ENCODE data around the gene COMMD3.
A peak's percentile ranks its signal among the peaks of the same experiment; 100 is the strongest.

COMMD3 gene

DNA sequence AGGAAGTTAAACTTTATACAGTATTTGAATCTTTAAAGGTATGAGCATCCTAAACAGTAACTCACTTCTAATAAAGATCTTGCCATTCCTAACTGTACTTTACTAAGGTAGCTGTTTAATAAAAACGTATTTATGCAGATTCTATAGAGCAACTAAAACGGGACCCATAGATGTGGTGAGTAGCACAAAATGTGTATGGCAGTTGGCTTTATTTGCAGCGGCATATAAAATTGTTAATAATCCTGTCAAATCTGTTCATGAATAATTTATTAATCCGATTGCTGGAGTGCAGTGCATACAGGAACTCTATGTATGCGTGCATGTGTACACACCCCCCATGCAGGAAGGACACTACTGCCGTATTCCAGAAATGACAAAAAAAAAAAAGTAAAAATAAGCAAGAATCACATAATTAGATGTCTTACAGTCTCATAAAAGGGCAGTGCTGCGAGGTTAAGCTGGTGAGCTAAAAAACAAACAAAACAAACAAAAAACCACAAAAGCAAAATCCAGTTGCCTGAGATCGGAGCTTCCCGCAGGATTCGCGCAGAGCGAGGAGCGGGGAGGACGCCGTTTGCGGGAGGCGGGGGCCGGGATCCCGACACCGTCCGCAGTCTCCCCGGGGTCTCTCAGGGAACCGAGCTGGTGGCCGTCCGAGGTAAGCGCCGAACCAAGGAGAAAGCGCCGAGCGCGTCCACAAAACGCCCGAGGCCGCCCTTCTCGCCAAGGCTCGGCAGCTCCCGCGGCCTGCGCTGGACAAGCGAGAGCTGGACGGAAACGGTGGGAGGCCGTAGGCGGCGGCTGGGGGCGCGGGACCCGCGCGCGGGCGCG lies 518 bp upstream of the COMMD3 start:
- no peak overlapping the region for H2AK5ac ChIP-seq (ENCODE audit: low read depth, low read length)
- H3K27me3 ChIP-seq (ENCODE audit: control insufficient read depth in 3 of 3, insufficient read depth in 3 of 3, low read depth in 1 of 3, low read length in 3 of 3): peaks cover 0 to 23% (median 14%) of the 10 kb centered on the region in 3 experiments
- H2AFZ ChIP-seq (ENCODE audit: low read length): peak overlapping the region; percentile 85
- no peak overlapping the region for H3K9ac ChIP-seq (ENCODE audit: low read depth, low read length, poor library complexity)
- no CpG with 5 or more reads among the region's 53 CpGs for WGBS, 2 donors (ENCODE audit: extremely low coverage in 2 of 2, insufficient read length in 2 of 2, insufficient replicate concordance in 1 of 2)
- H3K4me2 ChIP-seq (ENCODE audit: insufficient read depth, low read length, poor library complexity, severe bottlenecking): peak overlapping the region; percentile 67
- peak overlapping the region; percentile 80 to 95 for H3K4me3 ChIP-seq (ENCODE audit: low read length in 2 of 2)
- no peak overlapping the region for H2BK120ac ChIP-seq (ENCODE audit: low read depth, low read length)
- no peak overlapping the region for H4K91ac ChIP-seq (ENCODE audit: low read depth, low read length, poor library complexity)
- no peak for DNase-seq (ENCODE audit: low spot score)
- no peaks in the 10 kb centered on the region for H3K9me3 ChIP-seq (replicated peaks in 1 of 2; ENCODE audit: control insufficient read depth in 2 of 2, insufficient read depth in 1 of 2, low read depth in 1 of 2, low read length in 2 of 2)
- no peaks in the 10 kb centered on the region for H3K79me1 ChIP-seq (ENCODE audit: low read depth, low read length)
- peak overlapping the region; percentile 91 for H3K27ac ChIP-seq (replicated peaks; ENCODE audit: low read length)
- H3K4me1 ChIP-seq (ENCODE audit: control insufficient read depth in 2 of 2, insufficient read depth in 1 of 2, low read depth in 1 of 2, low read length in 2 of 2): peaks cover 5 to 8% of the 10 kb centered on the region in 2 donors
- H3K4ac ChIP-seq (ENCODE audit: low read length): no peak overlapping the region
- peak overlapping the region; percentile 91 for H2BK5ac ChIP-seq (ENCODE audit: low read length)
- H2BK15ac ChIP-seq (ENCODE audit: low read length): no peak overlapping the region
- H2BK12ac ChIP-seq (ENCODE audit: low read length): no peak overlapping the region
- H3K14ac ChIP-seq (ENCODE audit: low read length): peak overlapping the region; percentile 56
- peak overlapping the region; percentile 94 for H3K18ac ChIP-seq (ENCODE audit: low read length)
- H3K36me3 ChIP-seq (replicated peaks in 1 of 2; ENCODE audit: control insufficient read depth in 2 of 2, insufficient read depth in 2 of 2, low read length in 2 of 2): no peaks in the 10 kb centered on the region
- peak overlapping the region; percentile 94 for H3K23ac ChIP-seq (ENCODE audit: low read depth, low read length, poor library complexity)
- H4K8ac ChIP-seq (ENCODE audit: low read depth, low read length): no peak overlapping the region

DNA sequence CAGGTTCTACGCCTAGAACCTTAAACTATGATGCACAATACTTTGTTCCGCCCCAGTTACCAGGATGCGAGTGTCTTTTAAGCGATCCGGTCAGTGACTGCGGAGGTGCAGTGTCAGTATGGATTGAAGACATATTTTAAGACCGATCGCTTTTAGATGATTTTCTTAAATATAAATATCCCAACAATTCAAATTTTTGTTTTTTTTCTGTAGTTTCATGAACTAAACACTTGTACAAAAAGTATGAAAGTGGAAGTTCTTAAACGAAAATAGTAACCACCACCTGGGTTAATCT lies 835 bp downstream of the COMMD3 start:
- no peak overlapping the region for H3K23ac ChIP-seq (ENCODE audit: low read depth, low read length, poor library complexity)
- peak overlapping the region; percentile 80 to 95 for H3K4me3 ChIP-seq (ENCODE audit: low read length in 2 of 2)
- H2BK120ac ChIP-seq (ENCODE audit: low read depth, low read length): no peak overlapping the region
- peaks cover 5 to 8% of the 10 kb centered on the region in 2 donors for H3K4me1 ChIP-seq (ENCODE audit: control insufficient read depth in 2 of 2, insufficient read depth in 1 of 2, low read depth in 1 of 2, low read length in 2 of 2)
- H2AFZ ChIP-seq (ENCODE audit: low read length): peak overlapping the region; percentile 85
- H3K9ac ChIP-seq (ENCODE audit: low read depth, low read length, poor library complexity): no peak overlapping the region
- no peaks in the 10 kb centered on the region for H3K79me1 ChIP-seq (ENCODE audit: low read depth, low read length)
- no peaks in the 10 kb centered on the region for H3K9me3 ChIP-seq (replicated peaks in 1 of 2; ENCODE audit: control insufficient read depth in 2 of 2, insufficient read depth in 1 of 2, low read depth in 1 of 2, low read length in 2 of 2)
- no peak for DNase-seq (ENCODE audit: low spot score)
- H2BK5ac ChIP-seq (ENCODE audit: low read length): no peak overlapping the region
- no peak overlapping the region for H3K14ac ChIP-seq (ENCODE audit: low read length)
- H4K8ac ChIP-seq (ENCODE audit: low read depth, low read length): no peak overlapping the region
- H3K27ac ChIP-seq (replicated peaks; ENCODE audit: low read length): no peak overlapping the region
- peak overlapping the region; percentile 67 for H3K4me2 ChIP-seq (ENCODE audit: insufficient read depth, low read length, poor library complexity, severe bottlenecking)
- H2BK15ac ChIP-seq (ENCODE audit: low read length): no peak overlapping the region
- no peak overlapping the region for H3K4ac ChIP-seq (ENCODE audit: low read length)
- no CpG with 5 or more reads among the region's 9 CpGs for WGBS, 2 donors (ENCODE audit: extremely low coverage in 2 of 2, insufficient read length in 2 of 2, insufficient replicate concordance in 1 of 2)
- no peak overlapping the region for H2AK5ac ChIP-seq (ENCODE audit: low read depth, low read length)
- H3K18ac ChIP-seq (ENCODE audit: low read length): no peak overlapping the region
- no peak overlapping the region for H4K91ac ChIP-seq (ENCODE audit: low read depth, low read length, poor library complexity)
- H3K36me3 ChIP-seq (replicated peaks in 1 of 2; ENCODE audit: control insufficient read depth in 2 of 2, insufficient read depth in 2 of 2, low read length in 2 of 2): no peaks in the 10 kb centered on the region
- H3K27me3 ChIP-seq (ENCODE audit: control insufficient read depth in 3 of 3, insufficient read depth in 3 of 3, low read depth in 1 of 3, low read length in 3 of 3): peaks cover 2 to 21% (median 17%) of the 10 kb centered on the region in 3 experiments
- no peak overlapping the region for H2BK12ac ChIP-seq (ENCODE audit: low read length)

DNA sequence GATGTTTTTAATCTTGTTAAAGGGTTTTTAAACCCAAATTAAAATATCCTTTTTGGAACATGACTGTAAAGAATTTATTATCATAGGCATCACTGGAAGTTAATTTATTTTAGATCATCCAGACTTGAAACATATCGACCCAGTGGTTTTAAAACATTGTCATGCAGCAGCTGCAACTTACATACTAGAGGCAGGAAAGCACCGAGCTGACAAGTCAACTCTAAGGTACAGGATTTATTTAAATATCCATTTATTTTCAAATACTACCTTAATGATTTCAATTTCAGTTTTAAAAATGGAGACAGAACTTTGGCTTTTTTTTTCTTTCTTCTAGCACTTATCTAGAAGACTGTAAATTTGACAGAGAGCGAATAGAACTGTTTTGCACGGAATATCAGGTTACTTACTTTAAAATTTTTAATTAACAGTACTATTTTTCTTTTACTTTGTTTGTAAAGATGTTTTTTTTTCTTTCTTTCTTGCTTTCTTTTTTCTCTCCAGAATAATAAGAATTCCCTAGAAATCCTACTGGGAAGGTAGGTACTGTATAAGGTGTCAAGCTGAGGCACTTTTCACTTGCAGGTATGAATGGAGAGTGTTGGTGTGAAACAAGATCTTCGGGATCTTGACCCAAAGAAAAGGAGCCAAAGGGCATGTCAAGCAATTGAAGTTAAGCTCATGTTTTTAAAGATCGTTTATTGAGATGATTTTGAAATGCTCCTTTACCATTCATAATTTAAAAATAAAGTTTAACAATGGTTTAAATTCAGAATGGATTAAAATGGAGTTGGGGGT lies 1.8 kb downstream of the COMMD3 start:
- Histone ChIP-seq H2BK5ac (ENCODE audit: low read length) (no peak overlapping the region), H2AK5ac (ENCODE audit: low read depth, low read length) (no peak overlapping the region), H3K4ac (ENCODE audit: low read length) (no peak overlapping the region), H3K27me3 (ENCODE audit: control insufficient read depth in 3 of 3, insufficient read depth in 3 of 3, low read depth in 1 of 3, low read length in 3 of 3) (peaks cover 8 to 30% (median 26%) of the 10 kb centered on the region in 3 experiments), H3K23ac (ENCODE audit: low read depth, low read length, poor library complexity) (no peak overlapping the region), H3K18ac (ENCODE audit: low read length) (no peak overlapping the region), H3K14ac (ENCODE audit: low read length) (no peak overlapping the region), H3K4me1 (ENCODE audit: control insufficient read depth in 2 of 2, insufficient read depth in 1 of 2, low read depth in 1 of 2, low read length in 2 of 2) (peaks cover 6 to 13% of the 10 kb centered on the region in 2 donors), H2AFZ (ENCODE audit: low read length) (no peak overlapping the region), H3K4me2 (ENCODE audit: insufficient read depth, low read length, poor library complexity, severe bottlenecking) (no peak overlapping the region), H2BK120ac (ENCODE audit: low read depth, low read length) (no peak overlapping the region), H3K27ac (replicated peaks; ENCODE audit: low read length) (no peak overlapping the region), H3K4me3 (ENCODE audit: low read length in 2 of 2) (no peak overlapping the region), H3K9ac (ENCODE audit: low read depth, low read length, poor library complexity) (no peak overlapping the region), H3K9me3 (replicated peaks in 1 of 2; ENCODE audit: control insufficient read depth in 2 of 2, insufficient read depth in 1 of 2, low read depth in 1 of 2, low read length in 2 of 2) (no peaks in the 10 kb centered on the region), H3K36me3 (replicated peaks in 1 of 2; ENCODE audit: control insufficient read depth in 2 of 2, insufficient read depth in 2 of 2, low read length in 2 of 2) (no peaks in the 10 kb centered on the region), H2BK15ac (ENCODE audit: low read length) (no peak overlapping the region), H4K91ac (ENCODE audit: low read depth, low read length, poor library complexity) (no peak overlapping the region), H3K79me1 (ENCODE audit: low read depth, low read length) (no peaks in the 10 kb centered on the region), H4K8ac (ENCODE audit: low read depth, low read length) (no peak overlapping the region), H2BK12ac (ENCODE audit: low read length) (no peak overlapping the region)
- no CpG with 5 or more reads among the region's 6 CpGs for WGBS, 2 donors (ENCODE audit: extremely low coverage in 2 of 2, insufficient read length in 2 of 2, insufficient replicate concordance in 1 of 2)
- no peak for DNase-seq (ENCODE audit: low spot score)

DNA sequence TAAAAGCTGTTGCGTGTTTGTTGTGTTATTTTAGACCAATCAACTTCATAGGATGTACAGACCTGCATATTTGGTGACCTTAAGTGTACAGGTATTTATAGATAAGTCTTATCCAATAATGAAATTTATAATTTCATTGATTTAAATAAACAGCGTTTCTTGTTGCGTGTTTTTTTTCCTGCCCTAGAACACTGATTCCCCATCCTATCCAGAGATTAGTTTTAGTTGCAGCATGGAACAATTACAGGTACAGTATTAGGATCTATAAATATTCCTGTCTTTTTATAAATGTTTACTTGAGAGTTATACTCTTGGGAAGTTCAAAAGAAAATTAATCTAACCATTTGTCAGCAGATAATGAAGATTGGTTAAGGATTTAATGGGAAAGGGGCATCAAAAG lies 2.6 kb downstream of the COMMD3 start:
- Histone ChIP-seq H3K27ac (replicated peaks; ENCODE audit: low read length) (no peak overlapping the region), H3K79me1 (ENCODE audit: low read depth, low read length) (no peaks in the 10 kb centered on the region), H3K36me3 (replicated peaks in 1 of 2; ENCODE audit: control insufficient read depth in 2 of 2, insufficient read depth in 2 of 2, low read length in 2 of 2) (no peaks in the 10 kb centered on the region), H2BK12ac (ENCODE audit: low read length) (no peak overlapping the region), H2BK15ac (ENCODE audit: low read length) (no peak overlapping the region), H3K9ac (ENCODE audit: low read depth, low read length, poor library complexity) (no peak overlapping the region), H4K8ac (ENCODE audit: low read depth, low read length) (no peak overlapping the region), H2BK5ac (ENCODE audit: low read length) (no peak overlapping the region), H2AFZ (ENCODE audit: low read length) (no peak overlapping the region), H3K23ac (ENCODE audit: low read depth, low read length, poor library complexity) (no peak overlapping the region), H4K91ac (ENCODE audit: low read depth, low read length, poor library complexity) (no peak overlapping the region), H3K9me3 (replicated peaks in 1 of 2; ENCODE audit: control insufficient read depth in 2 of 2, insufficient read depth in 1 of 2, low read depth in 1 of 2, low read length in 2 of 2) (no peaks in the 10 kb centered on the region), H2AK5ac (ENCODE audit: low read depth, low read length) (no peak overlapping the region), H3K4me1 (ENCODE audit: control insufficient read depth in 2 of 2, insufficient read depth in 1 of 2, low read depth in 1 of 2, low read length in 2 of 2) (peaks cover 6 to 21% of the 10 kb centered on the region in 2 donors), H2BK120ac (ENCODE audit: low read depth, low read length) (no peak overlapping the region), H3K14ac (ENCODE audit: low read length) (no peak overlapping the region), H3K27me3 (ENCODE audit: control insufficient read depth in 3 of 3, insufficient read depth in 3 of 3, low read depth in 1 of 3, low read length in 3 of 3) (peaks cover 10 to 31% (median 30%) of the 10 kb centered on the region in 3 experiments), H3K4me3 (ENCODE audit: low read length in 2 of 2) (no peak overlapping the region), H3K4me2 (ENCODE audit: insufficient read depth, low read length, poor library complexity, severe bottlenecking) (no peak overlapping the region), H3K18ac (ENCODE audit: low read length) (no peak overlapping the region), H3K4ac (ENCODE audit: low read length) (no peak overlapping the region)
- no peak for DNase-seq (ENCODE audit: low spot score)
- WGBS, 2 donors (ENCODE audit: extremely low coverage in 2 of 2, insufficient read length in 2 of 2, insufficient replicate concordance in 1 of 2): no CpG with 5 or more reads among the region's 3 CpGs

All from neuronal stem cell (in vitro differentiated cells).